SU-DHL-6 (cell line): Measurements from ENCODE around the gene RNFT2.

Source experiments
- EZH2phosphoT487 ChIP-seq: fragments of 200-600 bp; sonication (generic), shearing (Covaris generic); conservative IDR thresholded peaks from 2 replicates; pipeline ENCODE4 v1.6.1; 2018; ENCODE audit warnings: mild to moderate bottlenecking, antibody characterized with exemption, low read length, moderate library complexity, mixed read lengths
- TF ChIP-seq, protein P1 (sequence below): fragments of 200-600 bp; sonication (generic); IDR thresholded peaks from one replicate; pipeline ENCODE4 v1.5.1; 2017; ENCODE audit warnings: antibody characterized with exemption, mild to moderate bottlenecking, low read length, moderate library complexity; ENCODE audit not compliant: insufficient read depth, poor library complexity, severe bottlenecking

DNA sequence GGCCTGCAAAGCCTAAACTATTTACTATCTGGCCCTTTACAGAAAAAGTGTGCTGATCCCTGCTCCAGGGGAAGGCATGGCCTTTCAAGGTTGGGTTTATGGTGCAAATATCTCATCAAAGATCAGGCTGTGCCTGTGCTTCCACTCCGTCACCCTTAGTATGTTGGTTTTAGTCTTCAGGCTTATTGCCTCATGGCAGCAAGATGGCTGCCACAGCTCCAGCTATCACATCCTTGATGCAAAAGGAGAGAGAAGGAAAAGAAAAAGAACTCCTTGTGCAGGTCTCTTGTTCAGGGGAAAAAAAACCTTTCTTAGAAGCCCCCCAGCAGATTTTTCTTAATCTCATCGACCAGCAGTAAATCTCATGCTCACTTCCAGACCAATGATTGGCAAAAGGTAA, 152.2 kb downstream of the RNFT2 start:
- TF ChIP-seq, protein P1, sequence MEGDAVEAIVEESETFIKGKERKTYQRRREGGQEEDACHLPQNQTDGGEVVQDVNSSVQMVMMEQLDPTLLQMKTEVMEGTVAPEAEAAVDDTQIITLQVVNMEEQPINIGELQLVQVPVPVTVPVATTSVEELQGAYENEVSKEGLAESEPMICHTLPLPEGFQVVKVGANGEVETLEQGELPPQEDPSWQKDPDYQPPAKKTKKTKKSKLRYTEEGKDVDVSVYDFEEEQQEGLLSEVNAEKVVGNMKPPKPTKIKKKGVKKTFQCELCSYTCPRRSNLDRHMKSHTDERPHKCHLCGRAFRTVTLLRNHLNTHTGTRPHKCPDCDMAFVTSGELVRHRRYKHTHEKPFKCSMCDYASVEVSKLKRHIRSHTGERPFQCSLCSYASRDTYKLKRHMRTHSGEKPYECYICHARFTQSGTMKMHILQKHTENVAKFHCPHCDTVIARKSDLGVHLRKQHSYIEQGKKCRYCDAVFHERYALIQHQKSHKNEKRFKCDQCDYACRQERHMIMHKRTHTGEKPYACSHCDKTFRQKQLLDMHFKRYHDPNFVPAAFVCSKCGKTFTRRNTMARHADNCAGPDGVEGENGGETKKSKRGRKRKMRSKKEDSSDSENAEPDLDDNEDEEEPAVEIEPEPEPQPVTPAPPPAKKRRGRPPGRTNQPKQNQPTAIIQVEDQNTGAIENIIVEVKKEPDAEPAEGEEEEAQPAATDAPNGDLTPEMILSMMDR = no peak
- TF ChIP-seq EZH2phosphoT487 = no peak
